K562 (cell line): Measurements from ENCODE around the gene OSBPL1A. TPM values are rescaled to one million over a fixed set of nuclear protein-coding genes. Genes with fewer than 3 reads are reported as not detected.

Experiments used
- ATAC-seq: fragments of 200-7000 bp; cut with Tn5 transposase; 3 replicates; pipeline ENCODE4 v1.9.1; 2020; ENCODE audit warnings: moderate library complexity
- BruUV-seq: library from RNA; stranded (reverse); fragments of 400-500 nt; replicated peaks from 2 replicates; lab custom pipeline; 2021; lab: Mats Ljungman, UMichigan
- CTCF ChIA-PET: fragments of 300-600 bp; formaldehyde crosslinking; extraction: SDS; loops from one replicate; lab custom pipeline; 2021; ENCODE audit warnings: low intra/inter-chr PET ratio; lab: Yijun Ruan, JAX
- POLR2A ChIA-PET: fragments of 300-600, 350-650 bp; sonication (Branson Sonifier 250); formaldehyde crosslinking; extraction: SDS; loops from one replicate; lab custom pipeline; 2021; ENCODE audit warnings: antibody characterized with exemption, inconsistent platforms; lab: Yijun Ruan, JAX
- DNase-seq, 4 experiments: peaks; one replicate each; pipeline versions ENCODE4 v3.0.0 to v3.0.0-alpha.2; 2011 to 2018; ENCODE audit warnings: low spot score in 3 of 4, mixed read lengths in 3 of 4; ENCODE audit errors: extremely low read depth in 1 of 4
- FAIRE-seq: peaks from 2 replicates; lab custom pipeline; 2011; peaks lifted over from hg19 to GRCh38; lab: Jason Lieb, UNC
- H2AFZ ChIP-seq: 2 replicates; pipeline ENCODE4 v1.6.0; 2011; ENCODE audit warnings: low read depth, low read length, control low read depth, inconsistent platforms
- H3K27ac ChIP-seq: fragments of 200-600 bp; 3 replicates; pipeline ENCODE4 v1.8.0; 2011; ENCODE audit warnings: low read depth, mild to moderate bottlenecking, control low read depth, inconsistent platforms, low read length, moderate library complexity, mixed read lengths; ENCODE audit errors: extremely low read depth
- H3K27me3 ChIP-seq, 2 experiments: fragments of 300-600 bp in 1 of 2; 2 replicates in 1 of 2; 3 replicates in 1 of 2; pipeline versions ENCODE4 v1.6.0 to v1.8.0; 2011; ENCODE audit warnings: inconsistent platforms in 2 of 2, low read length in 2 of 2, mild to moderate bottlenecking in 1 of 2, mixed read lengths in 1 of 2, moderate library complexity in 1 of 2; ENCODE audit not compliant: control insufficient read depth in 2 of 2, insufficient read depth in 2 of 2
- H3K36me3 ChIP-seq: fragments of 300-600 bp; 3 replicates; pipeline ENCODE4 v1.8.0; 2011; ENCODE audit warnings: mild to moderate bottlenecking, low read length, inconsistent platforms; ENCODE audit not compliant: control insufficient read depth, insufficient read depth
- H3K4me1 ChIP-seq, 2 experiments: fragments of 200-600 bp in 1 of 2; replicated peaks in 1 of 2; 2 replicates in 1 of 2; 3 replicates in 1 of 2; pipeline versions ENCODE4 v1.5.1 to v1.8.0; 2011; ENCODE audit warnings: inconsistent platforms in 2 of 2, low read length in 2 of 2, mild to moderate bottlenecking in 1 of 2, mixed read lengths in 1 of 2, moderate library complexity in 1 of 2; ENCODE audit not compliant: control insufficient read depth in 2 of 2, insufficient read depth in 2 of 2
- H3K4me2 ChIP-seq: 2 replicates; pipeline ENCODE4 v1.6.1; 2011; ENCODE audit warnings: low read length, control low read depth, inconsistent platforms, mixed read lengths; ENCODE audit not compliant: insufficient read depth
- H3K4me3 ChIP-seq: fragments of 200-600 bp; sonication (generic), shearing (Covaris generic); 2 replicates; pipeline ENCODE4 v1.5.1; 2016; ENCODE audit warnings: control low read depth, inconsistent platforms
- H3K79me2 ChIP-seq: fragments of 200-600 bp; 3 replicates; pipeline ENCODE4 v1.8.0; 2011; ENCODE audit warnings: low read length, inconsistent platforms; ENCODE audit not compliant: control insufficient read depth, insufficient read depth
- H3K9ac ChIP-seq, 2 experiments: 2 replicates each; pipeline versions ENCODE4 v1.6.0 to v1.6.1; 2011; ENCODE audit warnings: low read depth in 2 of 2, low read length in 2 of 2, control low read depth in 1 of 2, inconsistent platforms in 1 of 2, mild to moderate bottlenecking in 1 of 2, mixed read lengths in 1 of 2; ENCODE audit not compliant: insufficient read depth in 1 of 2
- H3K9me1 ChIP-seq: one replicate; pipeline ENCODE4 v1.6.0; 2011; ENCODE audit warnings: inconsistent platforms, mild to moderate bottlenecking, low read length, moderate library complexity; ENCODE audit not compliant: control insufficient read depth, insufficient read depth
- H3K9me3 ChIP-seq: replicated peaks from 2 replicates; pipeline ENCODE4 v1.5.1; 2011; ENCODE audit warnings: low read depth, low read length, inconsistent platforms; ENCODE audit not compliant: control insufficient read depth, insufficient read depth
- H4K20me1 ChIP-seq: replicated peaks from 2 replicates; pipeline ENCODE4 v1.6.1; 2011; ENCODE audit warnings: low read length, inconsistent platforms, mixed read lengths; ENCODE audit not compliant: control insufficient read depth, insufficient read depth
- CBX8 ChIP-seq: fragments of 200-600 bp; sonication (generic); IDR thresholded peaks from 2 replicates; pipeline ENCODE4 v1.6.1; 2012; ENCODE audit warnings: borderline replicate concordance, mixed run types, low read depth, mild to moderate bottlenecking, moderate library complexity, mixed read lengths, low read length, control low read depth, inconsistent platforms; ENCODE audit not compliant: poor library complexity, severe bottlenecking; ENCODE audit errors: extremely low read depth
- FOXA3 ChIP-seq, 2 experiments: fragments of 450-650 bp in 1 of 2; sonication (generic) in 1 of 2; formaldehyde crosslinking; IDR thresholded peaks in 1 of 2; conservative IDR thresholded peaks in 1 of 2; 2 replicates each; pipeline versions ENCODE4 v1.4.0 to v1.8.0; 2020 to 2022; ENCODE audit warnings: mild to moderate bottlenecking in 2 of 2, missing genetic modification reagents in 1 of 2
- HDAC2 ChIP-seq: fragments of 450-650 bp; IDR thresholded peaks from 2 replicates; pipeline ENCODE4 v1.6.1; 2016; ENCODE audit warnings: mild to moderate bottlenecking
- HDGF ChIP-seq: fragments of 450-650 bp; IDR thresholded peaks from 2 replicates; pipeline ENCODE4 v1.6.1; 2016
- JUNB ChIP-seq: fragments of 450-650 bp; formaldehyde crosslinking; conservative IDR thresholded peaks from 2 replicates; pipeline ENCODE4 v1.4.0; 2020; ENCODE audit warnings: mild to moderate bottlenecking
- KAT2B ChIP-seq: IDR thresholded peaks from one replicate; pipeline ENCODE4 v1.6.1; 2012; ENCODE audit warnings: low read depth, mild to moderate bottlenecking, control low read depth, inconsistent platforms, low read length, moderate library complexity
- MBD2 ChIP-seq: sonication (generic); IDR thresholded peaks from 2 replicates; pipeline ENCODE4 v1.6.1; 2016; ENCODE audit warnings: low read depth, borderline replicate concordance
- MITF ChIP-seq: IDR thresholded peaks from 2 replicates; pipeline ENCODE4 v1.6.1; 2014; ENCODE audit warnings: antibody characterized with exemption
- NCOA2 ChIP-seq, 2 experiments: fragments of 450-650 bp; IDR thresholded peaks; 2 replicates each; pipeline ENCODE4 v1.6.1; 2018; ENCODE audit warnings: mild to moderate bottlenecking in 2 of 2, moderate library complexity in 1 of 2; ENCODE audit not compliant: partially characterized antibody in 2 of 2
- PHF21A ChIP-seq: fragments of 450-650 bp; IDR thresholded peaks from 2 replicates; pipeline ENCODE4 v1.6.1; 2017; ENCODE audit warnings: low read depth, borderline replicate concordance
- SMAD3 ChIP-seq: fragments of 450-650 bp; formaldehyde crosslinking; conservative IDR thresholded peaks from 2 replicates; pipeline ENCODE4 v1.4.0; 2020; ENCODE audit warnings: mild to moderate bottlenecking
- SMARCA4 ChIP-seq: fragments of 450-650 bp; IDR thresholded peaks from 2 replicates; pipeline ENCODE4 v1.6.1; 2016
- SPI1 ChIP-seq: IDR thresholded peaks from 2 replicates; pipeline ENCODE4 v1.6.1; 2011; ENCODE audit warnings: low read depth, low read length, control low read depth, borderline replicate concordance
- SRSF7 ChIP-seq: fragments of 200-400 bp; formaldehyde crosslinking; optimal IDR thresholded peaks from 2 replicates; pipeline ENCODE3; 2017; ENCODE audit warnings: mild to moderate bottlenecking, low read depth, low read length
- ZFP36 ChIP-seq: fragments of 150-350 bp; IDR thresholded peaks from 2 replicates; pipeline ENCODE4 v1.6.1; 2018; ENCODE audit warnings: low read length, low read depth; ENCODE audit not compliant: partially characterized antibody
- ZNF408 ChIP-seq: fragments of 250-450 bp; sonication (Bioruptor Pico); IDR thresholded peaks from 2 replicates; pipeline ENCODE4 v1.4.0; 2020; ENCODE audit warnings: low read depth, mild to moderate bottlenecking, moderate library complexity
- ZNF695 ChIP-seq: fragments of 450-650 bp; formaldehyde crosslinking; IDR thresholded peaks from 2 replicates; pipeline ENCODE4 v1.4.0; 2020; ENCODE audit warnings: mild to moderate bottlenecking, moderate library complexity
- WGBS: fragments of 100-300 bp; shearing (Covaris generic); methylation state at CpG from one replicate; pipeline ENCODE4 v1.1.6; 2016; ENCODE audit warnings: low coverage, mixed read lengths; ENCODE audit not compliant: insufficient coverage; ENCODE audit errors: missing lambda C conversion rate; 5-methylcytosine and 5-hydroxymethylcytosine counted together
- in situ Hi-C: fragments of 300-500 bp; cut with MboI; formaldehyde crosslinking; loops from 4 replicates; pipeline ENCODE4 v1.15.0; 2018; ENCODE audit warnings: inconsistent platforms, mixed read lengths
- intact Hi-C: fragments of 100-400 bp; cut with micrococcal nuclease; formaldehyde crosslinking; loops from 2 replicates; pipeline ENCODE4 v1.14.2; 2022
- polyA plus RNA-seq, 8 experiments: library from polyadenylated mRNA; depleted of rRNA in 4 of 8; stranded (reverse) in 5 of 8; unstranded in 3 of 8; fragments of >200 nt; fragmentation: Nextera tagmentation in 2 of 8; fragmentation: Illumina TruSeq in 1 of 8; extraction: Ambion mirVana in 2 of 8; extraction: Trizol in 1 of 8; gene quantifications; 2 replicates each; pipeline versions ENCODE4 v1.2.1 to v1.2.3, GENCODE V29; 2011 to 2014; ENCODE audit warnings: inconsistent platforms in 1 of 8, missing spikeins in 1 of 8
- total RNA-seq, 7 experiments: library from RNA; depleted of rRNA in 6 of 7; stranded (reverse); fragments of >200 nt in 6 of 7; fragmentation: Illumina TruSeq in 2 of 7; extraction: Trizol in 2 of 7; gene quantifications; 2 replicates each; pipeline versions ENCODE4 v1.2.1 to v1.2.3, GENCODE V29; 2011 to 2021; ENCODE audit warnings: low replicate concordance in 1 of 7
- TF ChIP-seq, protein P1 (sequence below): fragments of 250-450 bp; sonication (Bioruptor Pico); IDR thresholded peaks from 2 replicates; pipeline ENCODE4 v1.8.0; 2021; ENCODE audit warnings: moderate library complexity, mild to moderate bottlenecking, inconsistent platforms
- TF ChIP-seq, protein P2 (sequence below): fragments of 200-800 bp; sonication (Bioruptor generic); IDR thresholded peaks from 2 replicates; pipeline ENCODE4 v1.6.1; 2017; ENCODE audit warnings: missing genetic modification characterization, missing compliant biosample characterization

OSBPL1A gene
- total and polyA plus RNA-seq, 9 of the 15 experiments (the other 6 are each of a cell fraction or from before 2014, with no cell fraction given): 0.40 to 0.49 TPM; not detected in 7

- no peak for FAIRE-seq
- DNase-seq: no peak
- H3K4me3 ChIP-seq: no peak overlapping the region
- H3K9me1 ChIP-seq: no peaks in the 10 kb centered on the region
- no peak overlapping the region for H3K4me2 ChIP-seq
- H3K27ac ChIP-seq: no peak overlapping the region
- no TSS peak for BruUV-seq
- 0% methylated on average over 1 of the region's 1 CpG for WGBS
- no peaks in the 10 kb centered on the region for H4K20me1 ChIP-seq
- in situ Hi-C loops: no loop called here
- intact Hi-C loops: no loop called here
- no peak for TF ChIP-seq MBD2
- TF ChIP-seq NCOA2 (IDR thresholded peaks at IDR 0.05; ENCODE audit: partially characterized antibody in 2 of 2): no peak
- TF ChIP-seq SMARCA4: no peak
- no peak for TF ChIP-seq ZNF695 (CRISPR knock-in tag)
- no peak for TF ChIP-seq ZNF408 (CRISPR knock-in tag)
- no peak for TF ChIP-seq JUNB (CRISPR knock-in tag)
- no peak for TF ChIP-seq SPI1
- TF ChIP-seq SMAD3 (CRISPR knock-in tag): no peak
- TF ChIP-seq FOXA3 (CRISPR knock-in tag; conservative IDR thresholded peaks at IDR 0.05 in 1 of 2, IDR thresholded peaks at IDR 0.05 in 1 of 2): no peak
- TF ChIP-seq PHF21A: no peak
- no peak for TF ChIP-seq SRSF7
- TF ChIP-seq CBX8: no peak
- TF ChIP-seq, protein P1, sequence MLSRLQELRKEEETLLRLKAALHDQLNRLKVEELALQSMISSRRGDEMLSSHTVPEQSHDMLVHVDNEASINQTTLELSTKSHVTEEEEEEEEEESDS (CRISPR knock-in tag): no peak
- TF ChIP-seq, protein P2, sequence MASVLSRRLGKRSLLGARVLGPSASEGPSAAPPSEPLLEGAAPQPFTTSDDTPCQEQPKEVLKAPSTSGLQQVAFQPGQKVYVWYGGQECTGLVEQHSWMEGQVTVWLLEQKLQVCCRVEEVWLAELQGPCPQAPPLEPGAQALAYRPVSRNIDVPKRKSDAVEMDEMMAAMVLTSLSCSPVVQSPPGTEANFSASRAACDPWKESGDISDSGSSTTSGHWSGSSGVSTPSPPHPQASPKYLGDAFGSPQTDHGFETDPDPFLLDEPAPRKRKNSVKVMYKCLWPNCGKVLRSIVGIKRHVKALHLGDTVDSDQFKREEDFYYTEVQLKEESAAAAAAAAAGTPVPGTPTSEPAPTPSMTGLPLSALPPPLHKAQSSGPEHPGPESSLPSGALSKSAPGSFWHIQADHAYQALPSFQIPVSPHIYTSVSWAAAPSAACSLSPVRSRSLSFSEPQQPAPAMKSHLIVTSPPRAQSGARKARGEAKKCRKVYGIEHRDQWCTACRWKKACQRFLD (CRISPR knock-in tag): no peak
- TF ChIP-seq MITF: no peak
- no peak for TF ChIP-seq HDAC2
- no peak for TF ChIP-seq HDGF
- TF ChIP-seq ZFP36: no peak
- no peak for TF ChIP-seq KAT2B
- no peak overlapping the region for H2AFZ ChIP-seq
- no peaks in the 10 kb centered on the region for H3K9me3 ChIP-seq
- H3K36me3 ChIP-seq: no peaks in the 10 kb centered on the region
- H3K27me3 ChIP-seq: peaks cover 8 to 17% of the 10 kb centered on the region in 2 experiments; a peak in 4 of 5 replicates
- H3K79me2 ChIP-seq: no peaks in the 10 kb centered on the region
- ChIA-PET CTCF (no interaction called here), POLR2A (interaction anchor here (0.7 kb wide), 2 partner anchors 31 to 213 kb away, joined by 3 to 6 read pairs; no protein-coding TSS in a partner anchor)
- H3K4me1 ChIP-seq: peaks cover 0 to 7% of the 10 kb centered on the region in 2 experiments; a peak in 1 of 5 replicates
- H3K9ac ChIP-seq: no peak overlapping the region
- ATAC-seq: no peak
These were observed 129.7 kb downstream of the OSBPL1A start for GRCh38 chr18:24267878-24268277.
